Measurements from ENCODE around the gene PAK5.

- no peak for TF ChIP-seq EZH2 (IDR thresholded peaks at IDR 0.05; ENCODE audit: insufficient read depth, poor library complexity, severe bottlenecking)
- TF ChIP-seq EZH2phosphoT487 (IDR thresholded peaks at IDR 0.05; ENCODE audit: insufficient read depth, low read depth): no peak
These were observed 128.2 kb downstream of the PAK5 start for GRCh38 chr20:9710685-9711084.

All from GM23248 (cell line).